Ishikawa (cell line): ENCODE results near the gene SIRT1.

Experiments used
- CEBPB ChIP-seq: IDR thresholded peaks from 2 replicates; pipeline ENCODE4 v1.6.1; 2012
- EP300 ChIP-seq: IDR thresholded peaks from 2 replicates; pipeline ENCODE4 v1.6.1; 2012; ENCODE audit warnings: borderline replicate concordance
- RAD21 ChIP-seq: IDR thresholded peaks from 2 replicates; pipeline ENCODE4 v1.6.1; 2012; ENCODE audit warnings: low read depth
- TAF1 ChIP-seq: IDR thresholded peaks from 2 replicates; pipeline ENCODE4 v1.6.1; 2012; ENCODE audit warnings: low read depth, mild to moderate bottlenecking
- TCF12 ChIP-seq: IDR thresholded peaks from 2 replicates; pipeline ENCODE4 v1.6.1; 2012; ENCODE audit warnings: low read depth
- TEAD4 ChIP-seq: IDR thresholded peaks from 2 replicates; pipeline ENCODE4 v1.6.1; 2012
- TF ChIP-seq, protein P1 (sequence below): IDR thresholded peaks from 2 replicates; pipeline ENCODE4 v1.6.1; 2012
- TF ChIP-seq, protein P2 (sequence below): IDR thresholded peaks from 2 replicates; pipeline ENCODE4 v1.6.1; 2012; ENCODE audit warnings: low read depth, mild to moderate bottlenecking

DNA sequence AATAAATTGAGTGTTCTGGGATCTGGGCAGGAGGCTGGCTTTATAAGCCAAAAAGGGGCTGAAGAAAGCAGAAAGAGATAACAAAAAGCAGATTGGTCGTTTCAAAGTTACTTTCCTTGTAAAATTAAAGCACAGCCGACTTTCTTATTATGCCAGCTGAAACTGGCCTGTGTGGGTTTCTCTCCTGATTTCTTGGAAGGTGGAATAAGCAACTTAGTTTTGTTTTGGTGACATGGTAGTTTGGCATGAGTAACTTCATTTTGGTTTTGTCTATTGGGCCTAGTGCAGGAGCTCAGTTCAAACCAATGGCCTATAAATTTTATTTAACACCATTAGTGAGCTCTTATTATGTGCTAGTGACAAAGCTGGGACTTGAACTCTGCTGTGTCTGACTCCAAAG lies 33.3 kb upstream of the SIRT1 start:
- TF ChIP-seq, protein P1, sequence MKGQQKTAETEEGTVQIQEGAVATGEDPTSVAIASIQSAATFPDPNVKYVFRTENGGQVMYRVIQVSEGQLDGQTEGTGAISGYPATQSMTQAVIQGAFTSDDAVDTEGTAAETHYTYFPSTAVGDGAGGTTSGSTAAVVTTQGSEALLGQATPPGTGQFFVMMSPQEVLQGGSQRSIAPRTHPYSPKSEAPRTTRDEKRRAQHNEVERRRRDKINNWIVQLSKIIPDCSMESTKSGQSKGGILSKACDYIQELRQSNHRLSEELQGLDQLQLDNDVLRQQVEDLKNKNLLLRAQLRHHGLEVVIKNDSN = no peak
- TF ChIP-seq TEAD4 (no peak), CEBPB (no peak), TCF12 (no peak), EP300 (no peak), TAF1 (no peak), RAD21 (no peak)
- TF ChIP-seq, protein P2, sequence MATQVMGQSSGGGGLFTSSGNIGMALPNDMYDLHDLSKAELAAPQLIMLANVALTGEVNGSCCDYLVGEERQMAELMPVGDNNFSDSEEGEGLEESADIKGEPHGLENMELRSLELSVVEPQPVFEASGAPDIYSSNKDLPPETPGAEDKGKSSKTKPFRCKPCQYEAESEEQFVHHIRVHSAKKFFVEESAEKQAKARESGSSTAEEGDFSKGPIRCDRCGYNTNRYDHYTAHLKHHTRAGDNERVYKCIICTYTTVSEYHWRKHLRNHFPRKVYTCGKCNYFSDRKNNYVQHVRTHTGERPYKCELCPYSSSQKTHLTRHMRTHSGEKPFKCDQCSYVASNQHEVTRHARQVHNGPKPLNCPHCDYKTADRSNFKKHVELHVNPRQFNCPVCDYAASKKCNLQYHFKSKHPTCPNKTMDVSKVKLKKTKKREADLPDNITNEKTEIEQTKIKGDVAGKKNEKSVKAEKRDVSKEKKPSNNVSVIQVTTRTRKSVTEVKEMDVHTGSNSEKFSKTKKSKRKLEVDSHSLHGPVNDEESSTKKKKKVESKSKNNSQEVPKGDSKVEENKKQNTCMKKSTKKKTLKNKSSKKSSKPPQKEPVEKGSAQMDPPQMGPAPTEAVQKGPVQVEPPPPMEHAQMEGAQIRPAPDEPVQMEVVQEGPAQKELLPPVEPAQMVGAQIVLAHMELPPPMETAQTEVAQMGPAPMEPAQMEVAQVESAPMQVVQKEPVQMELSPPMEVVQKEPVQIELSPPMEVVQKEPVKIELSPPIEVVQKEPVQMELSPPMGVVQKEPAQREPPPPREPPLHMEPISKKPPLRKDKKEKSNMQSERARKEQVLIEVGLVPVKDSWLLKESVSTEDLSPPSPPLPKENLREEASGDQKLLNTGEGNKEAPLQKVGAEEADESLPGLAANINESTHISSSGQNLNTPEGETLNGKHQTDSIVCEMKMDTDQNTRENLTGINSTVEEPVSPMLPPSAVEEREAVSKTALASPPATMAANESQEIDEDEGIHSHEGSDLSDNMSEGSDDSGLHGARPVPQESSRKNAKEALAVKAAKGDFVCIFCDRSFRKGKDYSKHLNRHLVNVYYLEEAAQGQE = no peak
